Gastrocnemius medialis (tissue), 4 donors: Measurements from ENCODE around the gene NDUFB2.

Experiments used
- POLR2A ChIP-seq, 2 donors: fragments of 450-650 bp; IDR thresholded peaks; one replicate each; pipeline ENCODE4 v1.6.1; 2017; ENCODE audit warnings: antibody characterized with exemption in 2 of 2, mild to moderate bottlenecking in 2 of 2, moderate library complexity in 2 of 2
- TF ChIP-seq, protein P1 (sequence below), 5 experiments: fragments of 450-650 bp in 3 of 5; fragments of 200-600 bp in 2 of 5; sonication (generic) in 2 of 5; IDR thresholded peaks in 4 of 5; conservative IDR thresholded peaks in 1 of 5; 1 replicate in 4 of 5; 2 replicates in 1 of 5; pipeline ENCODE4 v1.5.1; 2016 to 2019; ENCODE audit warnings: antibody characterized with exemption in 5 of 5, mild to moderate bottlenecking in 3 of 5, moderate library complexity in 3 of 5

DNA sequence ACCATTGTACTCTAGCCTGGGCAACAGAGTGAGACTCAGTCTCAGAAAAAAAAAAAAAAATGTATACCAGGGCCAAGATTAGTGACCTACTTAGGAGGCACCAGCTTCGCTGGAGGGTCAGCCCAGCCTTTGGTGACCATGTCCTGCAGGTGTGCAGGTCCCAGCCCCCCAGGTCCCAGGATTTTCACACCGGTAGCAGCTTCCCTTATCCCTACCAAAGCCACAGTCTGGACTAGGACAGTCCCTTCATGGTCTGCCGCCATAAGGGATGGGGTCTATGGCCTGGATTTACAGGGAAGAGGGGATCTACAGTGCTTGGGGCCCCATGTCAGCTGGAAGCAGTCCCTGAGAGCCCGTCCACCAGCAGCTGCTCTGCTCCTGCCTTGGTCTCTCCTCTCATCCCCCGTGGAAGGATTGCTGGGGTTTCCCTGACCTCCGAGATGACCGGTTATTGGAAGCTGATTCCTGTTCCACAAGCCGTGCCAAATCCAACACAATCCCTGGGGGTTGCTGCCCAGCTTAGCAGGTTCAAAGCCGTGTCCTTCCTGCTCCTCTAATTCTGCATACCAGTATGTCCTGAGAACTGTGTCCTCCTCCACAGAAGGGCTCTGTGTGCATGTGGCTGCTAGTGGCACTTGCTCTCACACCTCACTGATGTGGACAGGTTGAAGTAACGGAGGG, 11.0 kb upstream of the NDUFB2 start:
- TF ChIP-seq, protein P1, sequence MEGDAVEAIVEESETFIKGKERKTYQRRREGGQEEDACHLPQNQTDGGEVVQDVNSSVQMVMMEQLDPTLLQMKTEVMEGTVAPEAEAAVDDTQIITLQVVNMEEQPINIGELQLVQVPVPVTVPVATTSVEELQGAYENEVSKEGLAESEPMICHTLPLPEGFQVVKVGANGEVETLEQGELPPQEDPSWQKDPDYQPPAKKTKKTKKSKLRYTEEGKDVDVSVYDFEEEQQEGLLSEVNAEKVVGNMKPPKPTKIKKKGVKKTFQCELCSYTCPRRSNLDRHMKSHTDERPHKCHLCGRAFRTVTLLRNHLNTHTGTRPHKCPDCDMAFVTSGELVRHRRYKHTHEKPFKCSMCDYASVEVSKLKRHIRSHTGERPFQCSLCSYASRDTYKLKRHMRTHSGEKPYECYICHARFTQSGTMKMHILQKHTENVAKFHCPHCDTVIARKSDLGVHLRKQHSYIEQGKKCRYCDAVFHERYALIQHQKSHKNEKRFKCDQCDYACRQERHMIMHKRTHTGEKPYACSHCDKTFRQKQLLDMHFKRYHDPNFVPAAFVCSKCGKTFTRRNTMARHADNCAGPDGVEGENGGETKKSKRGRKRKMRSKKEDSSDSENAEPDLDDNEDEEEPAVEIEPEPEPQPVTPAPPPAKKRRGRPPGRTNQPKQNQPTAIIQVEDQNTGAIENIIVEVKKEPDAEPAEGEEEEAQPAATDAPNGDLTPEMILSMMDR (IDR thresholded peaks at IDR 0.05 in 4 of 5, conservative IDR thresholded peaks at IDR 0.05 in 1 of 5) = no peak
- TF ChIP-seq POLR2A (IDR thresholded peaks at IDR 0.05) = no peak
